H9 (cell line): ENCODE results near the gene FCRLA. TPM values are rescaled to one million over a fixed set of nuclear protein-coding genes. Genes with fewer than 3 reads are reported as not detected.

ENCODE experiments used
- DNase-seq: peaks from one replicate; pipeline ENCODE4 v3.0.0-alpha.2; 2017
- H2AFZ ChIP-seq: one replicate; pipeline ENCODE4 v1.6.1; 2013; ENCODE audit warnings: mild to moderate bottlenecking, low read length, control low read depth, moderate library complexity
- H2AK5ac ChIP-seq: 2 replicates; pipeline ENCODE4 v1.6.1; 2013; ENCODE audit warnings: low read length, control low read depth, mixed read lengths; ENCODE audit not compliant: insufficient read length
- H2BK120ac ChIP-seq: one replicate; pipeline ENCODE4 v1.6.1; 2013; ENCODE audit warnings: low read depth, mild to moderate bottlenecking, low read length, control low read depth, inconsistent platforms; ENCODE audit not compliant: poor library complexity, severe bottlenecking
- H2BK12ac ChIP-seq: 2 replicates; pipeline ENCODE4 v1.6.1; 2013; ENCODE audit warnings: low read length, control low read depth, mixed read lengths, low read depth; ENCODE audit not compliant: insufficient read length
- H2BK15ac ChIP-seq: 2 replicates; pipeline ENCODE4 v1.6.1; 2013; ENCODE audit warnings: low read depth, low read length, control low read depth
- H2BK20ac ChIP-seq: one replicate; pipeline ENCODE4 v1.6.1; 2013; ENCODE audit warnings: low read depth, mild to moderate bottlenecking, low read length, control low read depth, inconsistent platforms; ENCODE audit not compliant: poor library complexity, severe bottlenecking
- H2BK5ac ChIP-seq: 2 replicates; pipeline ENCODE4 v1.6.1; 2013; ENCODE audit warnings: low read length, control low read depth, mixed read lengths; ENCODE audit not compliant: insufficient read length
- H3K14ac ChIP-seq: 2 replicates; pipeline ENCODE4 v1.6.1; 2013; ENCODE audit warnings: low read length, control low read depth; ENCODE audit not compliant: insufficient read depth
- H3K18ac ChIP-seq: 2 replicates; pipeline ENCODE4 v1.6.1; 2013; ENCODE audit warnings: low read depth, mild to moderate bottlenecking, mixed read lengths, low read length, control low read depth; ENCODE audit not compliant: insufficient read length
- H3K23ac ChIP-seq: 2 replicates; pipeline ENCODE4 v1.6.1; 2013; ENCODE audit warnings: low read length, control low read depth, mixed read lengths, low read depth; ENCODE audit not compliant: insufficient read length
- H3K23me2 ChIP-seq: 2 replicates; pipeline ENCODE4 v1.6.1; 2013; ENCODE audit warnings: low read depth, mild to moderate bottlenecking, mixed read lengths, low read length, control low read depth; ENCODE audit not compliant: insufficient read length, poor library complexity, severe bottlenecking
- H3K27ac ChIP-seq: 2 replicates; pipeline ENCODE4 v1.5.1; 2013; ENCODE audit warnings: low read length, control low read depth, mixed read lengths, low read depth; ENCODE audit not compliant: insufficient read length
- H3K27me3 ChIP-seq: 2 replicates; pipeline ENCODE4 v1.6.1; 2013; ENCODE audit warnings: low read length, control low read depth, inconsistent platforms; ENCODE audit not compliant: insufficient read depth
- H3K4ac ChIP-seq: 2 replicates; pipeline ENCODE4 v1.6.1; 2013; ENCODE audit warnings: low read depth, mild to moderate bottlenecking, control low read depth, inconsistent platforms, low read length, moderate library complexity
- H3K4me1 ChIP-seq: 2 replicates; pipeline ENCODE4 v1.6.1; 2013; ENCODE audit warnings: low read length, control low read depth, inconsistent platforms; ENCODE audit not compliant: insufficient read depth
- H3K4me2 ChIP-seq: 2 replicates; pipeline ENCODE4 v1.6.1; 2013; ENCODE audit warnings: low read length, control low read depth, mixed read lengths; ENCODE audit not compliant: insufficient read length, insufficient read depth
- H3K56ac ChIP-seq: 2 replicates; pipeline ENCODE4 v1.6.1; 2013; ENCODE audit warnings: low read depth, mild to moderate bottlenecking, mixed read lengths, low read length, control low read depth; ENCODE audit not compliant: insufficient read length
- H3K79me1 ChIP-seq: 2 replicates; pipeline ENCODE4 v1.6.1; 2013; ENCODE audit warnings: low read depth, mild to moderate bottlenecking, moderate library complexity, low read length, control low read depth, inconsistent platforms; ENCODE audit not compliant: insufficient read depth, poor library complexity, severe bottlenecking
- H3K79me2 ChIP-seq: 2 replicates; pipeline ENCODE4 v1.6.1; 2013; ENCODE audit warnings: low read length, control low read depth, inconsistent platforms; ENCODE audit not compliant: insufficient read depth
- H3K9ac ChIP-seq: 2 replicates; pipeline ENCODE4 v1.6.1; 2013; ENCODE audit warnings: low read length, control low read depth, mixed read lengths; ENCODE audit not compliant: insufficient read length; ENCODE audit errors: extremely low read depth
- H3K9me3 ChIP-seq: one replicate; pipeline ENCODE4 v1.6.1; 2013; ENCODE audit warnings: low read depth, low read length, inconsistent platforms; ENCODE audit not compliant: control insufficient read depth
- H3T11ph ChIP-seq: one replicate; pipeline ENCODE4 v1.6.1; 2013; ENCODE audit warnings: mild to moderate bottlenecking, low read length, control low read depth, inconsistent platforms
- H4K20me1 ChIP-seq: one replicate; pipeline ENCODE4 v1.6.1; 2013; ENCODE audit not compliant: control insufficient read depth, insufficient read length, insufficient read depth
- H4K5ac ChIP-seq: 2 replicates; pipeline ENCODE4 v1.6.1; 2013; ENCODE audit warnings: low read depth, mild to moderate bottlenecking, mixed read lengths, low read length, control low read depth; ENCODE audit not compliant: insufficient read length
- H4K8ac ChIP-seq: replicated peaks from 2 replicates; pipeline ENCODE4 v1.6.1; 2013; ENCODE audit warnings: low read length, control low read depth, mixed read lengths, low read depth; ENCODE audit not compliant: insufficient read length
- H4K91ac ChIP-seq: 2 replicates; pipeline ENCODE4 v1.6.1; 2013; ENCODE audit warnings: low read depth, mild to moderate bottlenecking, moderate library complexity, mixed read lengths, low read length, control low read depth; ENCODE audit not compliant: insufficient read length
- H3K27ac Mint-ChIP-seq, 3 experiments: 2 replicates in 2 of 3; 3 replicates in 1 of 3; pipeline ENCODE4 v1.8.0; 2020 to 2021; ENCODE audit warnings: mixed read lengths in 3 of 3, mild to moderate bottlenecking in 1 of 3, moderate library complexity in 1 of 3
- H3K27me3 Mint-ChIP-seq: 2 replicates; pipeline ENCODE4 v1.8.0; 2021; ENCODE audit warnings: low read depth, mild to moderate bottlenecking, moderate library complexity, mixed read lengths
- H3K36me3 Mint-ChIP-seq, 3 experiments: 2 replicates in 2 of 3; 3 replicates in 1 of 3; pipeline ENCODE4 v1.8.0; 2020 to 2021; ENCODE audit warnings: low read depth in 3 of 3, mixed read lengths in 3 of 3; ENCODE audit not compliant: insufficient read depth in 1 of 3
- H3K4me1 Mint-ChIP-seq, 2 experiments: 2 replicates each; pipeline ENCODE4 v1.8.0; 2020; ENCODE audit warnings: mixed read lengths in 2 of 2
- H3K4me3 Mint-ChIP-seq, 2 experiments: 2 replicates in 1 of 2; 3 replicates in 1 of 2; pipeline ENCODE4 v1.8.0; 2020 to 2021; ENCODE audit warnings: mild to moderate bottlenecking in 2 of 2, mixed read lengths in 2 of 2, moderate library complexity in 1 of 2
- H3K9me3 Mint-ChIP-seq, 2 experiments: 2 replicates in 1 of 2; 3 replicates in 1 of 2; pipeline ENCODE4 v1.8.0; 2020; ENCODE audit warnings: mild to moderate bottlenecking in 2 of 2, mixed read lengths in 2 of 2, moderate library complexity in 1 of 2
- CTCF ChIP-seq: fragments of 200-600 bp; sonication (generic); conservative IDR thresholded peaks from 3 replicates; pipeline ENCODE4 v1.8.0; 2021; ENCODE audit warnings: antibody characterized with exemption, mild to moderate bottlenecking
- WGBS: extraction: QIAGEN DNeasy Blood & Tissue Kit; methylation state at CpG from one replicate; pipeline ENCODE4 v1.1.7; 2013; ENCODE audit warnings: missing lambda C conversion rate, low lambda C conversion rate, mixed read lengths; ENCODE audit not compliant: insufficient read length; ENCODE audit errors: extremely low coverage; 5-methylcytosine and 5-hydroxymethylcytosine counted together
- total RNA-seq: library from RNA; stranded (reverse); gene quantifications from 2 replicates; pipeline ENCODE4 v1.2.1, GENCODE V29; 2021

FCRLA gene
- total RNA-seq, 1 experiment from 2014 or later: not detected

- Histone ChIP-seq H3K23ac (no peak overlapping the region), H3K4me1 (no peaks in the 10 kb centered on the region; the same call in 1 of the 2 replicates), H3K18ac (peak overlapping the region; percentile 86), H2BK12ac (no peak overlapping the region), H3K9me3 (no peaks in the 10 kb centered on the region), H3K27ac (no peak overlapping the region), H3K79me2 (no peaks in the 10 kb centered on the region), H3K27me3 (peaks cover 14% of the 10 kb centered on the region; the same call in 1 of the 2 replicates), H4K8ac (no peak overlapping the region), H2BK5ac (no peak overlapping the region), H2AFZ (no peak overlapping the region), H2BK120ac (no peak overlapping the region), H4K20me1 (no peaks in the 10 kb centered on the region), H3K9ac (peak overlapping the region; percentile 75), H4K5ac (no peak overlapping the region), H4K91ac (no peak overlapping the region), H2BK15ac (no peak overlapping the region), H3K14ac (peak overlapping the region; percentile 88), H3K56ac (no peak overlapping the region), H2AK5ac (no peak overlapping the region), H3K4me2 (peak overlapping the region; percentile 98), H3K23me2 (peaks cover 9% of the 10 kb centered on the region), H3K4ac (no peak overlapping the region), H3T11ph (no peak overlapping the region), H2BK20ac (no peak overlapping the region), H3K79me1 (no peaks in the 10 kb centered on the region)
- no peak overlapping the region; a peak in 1 of 7 replicates for H3K27ac Mint-ChIP-seq
- peak overlapping the region; percentile 78 to 92 for H3K4me3 Mint-ChIP-seq
- no CpG with 5 or more reads among the region's 38 CpGs for WGBS
- TF ChIP-seq CTCF: no peak
- peaks cover 15 to 30% of the 10 kb centered on the region in 2 experiments for H3K4me1 Mint-ChIP-seq
- peaks cover 0 to 2% (median 0%) of the 10 kb centered on the region in 3 experiments; a peak in 2 of 7 replicates for H3K36me3 Mint-ChIP-seq
- DNase-seq: no peak
- H3K9me3 Mint-ChIP-seq: no peaks in the 10 kb centered on the region
- peaks cover 68% of the 10 kb centered on the region for H3K27me3 Mint-ChIP-seq
Observed at GRCh38 chr1:161727256-161727924, 20.4 kb downstream of the FCRLA start.
